Adrenal gland (tissue), 12 donors: ENCODE results near the gene STMN3. TPM values are rescaled to one million over a fixed set of nuclear protein-coding genes. Genes with fewer than 3 reads are reported as not detected.
"Not testable (repeated sequence)": the region's sequence is repeated elsewhere in the genome, so short reads cannot be mapped to it uniquely, and the experiment has no call there.

ENCODE experiments used
- DNase-seq, 7 donors: peaks; one replicate each; pipeline ENCODE4 v3.0.0-alpha.2; 2019 to 2020
- H3K27ac ChIP-seq, 5 donors: fragments of 200-600 bp; sonication (generic) in 4 of 5; 1 replicate in 3 of 5; 2 replicates in 2 of 5; pipeline versions ENCODE4 v1.5.1 to v1.8.0; 2016 to 2020; ENCODE audit warnings: mild to moderate bottlenecking in 1 of 5
- H3K27me3 ChIP-seq: fragments of 200-600 bp; 2 replicates; pipeline ENCODE4 v1.8.0; 2021
- H3K36me3 ChIP-seq, 2 donors: fragments of 200-600 bp; replicated peaks in 1 of 2; 1 replicate in 1 of 2; 2 replicates in 1 of 2; pipeline versions ENCODE4 v1.5.1 to v1.8.0; 2018 to 2022
- H3K4me1 ChIP-seq, 2 donors: fragments of 200-600 bp; replicated peaks in 1 of 2; 1 replicate in 1 of 2; 2 replicates in 1 of 2; pipeline versions ENCODE4 v1.5.1 to v1.8.0; 2018 to 2021
- H3K4me3 ChIP-seq, 4 donors: fragments of 200-600 bp; sonication (generic) in 3 of 4; one replicate each; pipeline ENCODE4 v1.5.1; 2016 to 2018
- H3K9me3 ChIP-seq, 3 donors: fragments of 200-600 bp; sonication (generic) in 1 of 3; replicated peaks in 1 of 3; 1 replicate in 2 of 3; 2 replicates in 1 of 3; pipeline versions ENCODE4 v1.5.1 to v1.8.0; 2016 to 2021
- CTCF ChIP-seq, 6 experiments: fragments of 450-650 bp in 4 of 6; fragments of 200-600 bp in 2 of 6; sonication (generic) in 1 of 6; IDR thresholded peaks; 1 replicate in 5 of 6; 2 replicates in 1 of 6; pipeline versions ENCODE4 v1.5.1 to v1.8.0; 2016 to 2021; ENCODE audit warnings: antibody characterized with exemption in 6 of 6, mild to moderate bottlenecking in 2 of 6, moderate library complexity in 1 of 6
- POLR2A ChIP-seq, 2 donors: fragments of 450-650 bp; IDR thresholded peaks; one replicate each; pipeline ENCODE4 v1.6.1; 2017; ENCODE audit warnings: antibody characterized with exemption in 2 of 2, mild to moderate bottlenecking in 2 of 2, moderate library complexity in 1 of 2
- WGBS, 4 donors: extraction: QIAGEN DNeasy Blood & Tissue Kit in 2 of 4; methylation state at CpG; one replicate each; pipeline versions ENCODE4 v1.1.5 to v1.1.7; 2013 to 2017; 5-methylcytosine and 5-hydroxymethylcytosine counted together
- intact Hi-C, 2 donors: fragments of 100-400 bp; cut with DNase I; formaldehyde crosslinking; loops; one replicate each; pipeline versions ENCODE4 v1.14.1 to v1.15.0; 2022 to 2023
- polyA plus RNA-seq, 3 donors: library from polyadenylated mRNA; stranded (reverse); fragments of 200-250 nt in 2 of 3; fragments of 350-450 nt in 1 of 3; fragmentation: Illumina TruSeq in 1 of 3; extraction: RNeasy Lipid Tissue Mini Kit (QIAGEN cat#74804) in 1 of 3; gene quantifications; one replicate each; pipeline ENCODE4 v1.2.3, GENCODE V29; 2013 to 2014
- total RNA-seq, 9 donors: library from RNA; depleted of rRNA in 4 of 9; stranded (reverse); fragments of >200 nt in 4 of 9; fragments of 120-200 nt in 1 of 9; fragmentation: NEBNext Ultra II Directional in 1 of 9; extraction: Animal tissue kit (Norgen Biotek cat#: 25700) in 1 of 9; gene quantifications; one replicate each; pipeline versions ENCODE4 v1.1.0 to v1.2.4, GENCODE V29; 2013 to 2023
- donor health status: healthy with polysubstance abuse.
- donor health status: Bipolar disorder and iron deficiency.
- donor health status: DM: yes; HTN: yes; CAD: no.
- donor health status: DM: no; HTN: no; CAD: no.
- donor health status: DM: no; HTN: no; CAD: no.
- donor health status: DM: yes; HTN: yes; CAD: no.

The STMN3 gene
- total and polyA plus RNA-seq, 12 donors = 29.2 to 109 (median 54.5) TPM

GRCh38 chr20:63678071-63678470, 24.8 kb upstream of the STMN3 start:
- H3K4me1 ChIP-seq = peaks cover 0 to 16% of the 10 kb centered on the region in 2 donors
- intact Hi-C loops = no loop called here
- no peaks in the 10 kb centered on the region for H3K9me3 ChIP-seq
- no peak for TF ChIP-seq POLR2A (IDR thresholded peaks at IDR 0.05)
- no peak for TF ChIP-seq CTCF (IDR thresholded peaks at IDR 0.05)
- H3K4me3 ChIP-seq = no peak overlapping the region
- no peak overlapping the region for H3K27ac ChIP-seq
- DNase-seq = no peak
- no peaks in the 10 kb centered on the region for H3K27me3 ChIP-seq
- WGBS, 4 donors = 86 to 94% (median 92%) methylated on average over 6 to 13 of the region's 13 CpGs
- H3K36me3 ChIP-seq = peaks cover 0 to 42% of the 10 kb centered on the region in 2 donors

DNA sequence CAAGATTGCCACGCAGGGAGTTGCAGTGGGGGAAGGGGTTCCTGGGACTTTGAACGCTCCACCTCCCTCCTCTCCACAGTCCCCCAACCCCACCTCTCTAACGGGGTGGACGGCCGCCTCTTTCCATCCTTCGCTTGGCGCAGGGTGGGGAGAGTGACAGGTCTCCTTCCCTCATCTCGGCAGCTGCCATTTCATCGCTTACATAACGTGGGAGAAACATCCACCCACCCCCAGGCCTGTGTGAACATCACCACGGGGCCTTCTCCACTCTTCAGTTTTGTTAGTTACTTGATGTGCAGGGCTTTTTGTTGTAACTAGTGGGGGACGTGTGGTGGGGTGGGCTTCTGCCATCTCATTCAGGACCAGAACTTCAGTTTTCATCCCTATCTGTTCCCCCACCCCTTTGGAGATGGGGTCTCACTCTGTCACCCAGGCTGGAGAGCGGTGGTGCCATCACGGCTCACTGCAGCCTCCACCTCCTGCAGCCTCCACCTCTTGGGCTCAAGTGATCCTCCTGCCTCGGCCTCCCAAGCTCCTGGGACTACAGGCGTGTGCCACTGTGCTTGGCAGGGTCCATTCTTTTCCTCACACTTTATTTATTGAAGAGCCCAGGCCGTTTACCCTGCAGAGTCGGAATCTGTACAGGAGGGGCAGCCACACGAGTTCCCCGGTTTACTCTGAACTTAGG, 22.6 kb upstream of the STMN3 start:
- Histone ChIP-seq H3K4me3 (no peak overlapping the region), H3K27me3 (no peaks in the 10 kb centered on the region), H3K36me3 (peaks cover 0 to 52% of the 10 kb centered on the region in 2 donors), H3K4me1 (no peaks in the 10 kb centered on the region), H3K9me3 (no peaks in the 10 kb centered on the region), H3K27ac (no peak overlapping the region)
- 87 to 97% (median 94%) methylated on average over 18 to 20 of the region's 20 CpGs for WGBS, 4 donors
- no peak for DNase-seq
- TF ChIP-seq POLR2A (IDR thresholded peaks at IDR 0.05) = no peak
- TF ChIP-seq CTCF (IDR thresholded peaks at IDR 0.05) = no peak
- intact Hi-C loops = no loop called here

DNA sequence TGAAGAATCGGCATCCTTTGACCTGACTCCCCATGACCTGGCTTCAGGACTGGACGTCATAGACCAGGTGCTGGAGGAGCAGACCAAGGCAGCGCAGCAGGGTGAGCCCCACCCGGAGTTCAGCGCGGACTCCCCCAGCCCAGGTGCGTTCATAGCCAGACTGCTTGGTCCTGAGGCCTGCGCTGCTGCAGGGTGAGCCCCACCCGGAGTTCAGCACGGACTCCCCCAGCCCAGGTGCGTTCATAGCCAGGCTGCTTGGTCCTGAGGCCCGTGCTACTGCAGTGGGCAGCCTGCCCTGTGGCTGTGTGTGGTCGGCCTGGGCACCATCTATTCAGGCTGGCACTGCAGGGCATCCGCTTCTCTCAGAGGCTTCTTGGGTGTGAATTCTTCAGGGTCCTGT, 20.7 kb upstream of the STMN3 start:
- no peaks in the 10 kb centered on the region for H3K4me1 ChIP-seq
- no peak for DNase-seq
- no peaks in the 10 kb centered on the region for H3K9me3 ChIP-seq
- WGBS, 4 donors = 94 to 99% (median 97%) methylated on average over 7 to 14 of the region's 14 CpGs
- H3K27me3 ChIP-seq = no peaks in the 10 kb centered on the region
- intact Hi-C loops = no loop called here
- no peak overlapping the region for H3K27ac ChIP-seq
- H3K4me3 ChIP-seq = no peak overlapping the region
- TF ChIP-seq POLR2A (IDR thresholded peaks at IDR 0.05) = no peak
- no peak for TF ChIP-seq CTCF (IDR thresholded peaks at IDR 0.05)
- peaks cover 0 to 40% of the 10 kb centered on the region in 2 donors for H3K36me3 ChIP-seq

GRCh38 chr20:63672666-63673065, 19.4 kb upstream of the STMN3 start:
- TF ChIP-seq CTCF (IDR thresholded peaks at IDR 0.05) (no peak), POLR2A (IDR thresholded peaks at IDR 0.05) (no peak)
- Histone ChIP-seq H3K27me3 (no peaks in the 10 kb centered on the region), H3K4me3 (no peak overlapping the region), H3K27ac (no peak overlapping the region), H3K9me3 (no peaks in the 10 kb centered on the region), H3K36me3 (peaks cover 0 to 46% of the 10 kb centered on the region in 2 donors), H3K4me1 (no peaks in the 10 kb centered on the region)
- intact Hi-C loops = no loop called here
- DNase-seq = no peak
- WGBS, 4 donors = 93 to 100% (median 97%) methylated on average over 2 to 10 of the region's 10 CpGs

- H3K27me3 ChIP-seq, H3K4me3 ChIP-seq, intact Hi-C loops, H3K9me3 ChIP-seq, H3K4me1 ChIP-seq, H3K27ac ChIP-seq, DNase-seq: not testable (repeated sequence)
- 92 to 97% (median 95%) methylated on average over 12 of the region's 12 CpGs for WGBS, 4 donors
- H3K36me3 ChIP-seq = peaks cover 0 to 55% of the 10 kb centered on the region in 2 donors
These were observed 18.5 kb upstream of the STMN3 start for GRCh38 chr20:63671695-63672094.
